HG02678 (cell line): ENCODE results near the gene RAET1G.
"Not testable (repeated sequence)": the region's sequence is repeated elsewhere in the genome, so short reads cannot be mapped to it uniquely, and the experiment has no call there.

Experiments used
- ATAC-seq: cut with Tn5 transposase; IDR thresholded peaks from one replicate; pipeline ENCODE4 v1.9.1; 2021; ENCODE audit warnings: mild to moderate bottlenecking, moderate library complexity; ENCODE audit not compliant: unreplicated experiment

RAET1G gene

GRCh38 chr6:149922642-149923326, at the start of gene RAET1G:
RAET1G (minus strand) TSS chr6:149923121; CDS start chr6:149923010, 111 bp downstream.
- no peak for ATAC-seq

GRCh38 chr6:149969635-149970034, 46.7 kb upstream of the RAET1G start:
- ATAC-seq = no peak

- not testable (repeated sequence) for ATAC-seq
Measured at GRCh38 chr6:149968909-149969308, 46.0 kb upstream of the RAET1G start.

- ATAC-seq = not testable (repeated sequence)
Measured at GRCh38 chr6:149967999-149968398, 45.1 kb upstream of the RAET1G start.

- ATAC-seq = no peak
Measured at GRCh38 chr6:149967591-149967990, 44.7 kb upstream of the RAET1G start.

DNA sequence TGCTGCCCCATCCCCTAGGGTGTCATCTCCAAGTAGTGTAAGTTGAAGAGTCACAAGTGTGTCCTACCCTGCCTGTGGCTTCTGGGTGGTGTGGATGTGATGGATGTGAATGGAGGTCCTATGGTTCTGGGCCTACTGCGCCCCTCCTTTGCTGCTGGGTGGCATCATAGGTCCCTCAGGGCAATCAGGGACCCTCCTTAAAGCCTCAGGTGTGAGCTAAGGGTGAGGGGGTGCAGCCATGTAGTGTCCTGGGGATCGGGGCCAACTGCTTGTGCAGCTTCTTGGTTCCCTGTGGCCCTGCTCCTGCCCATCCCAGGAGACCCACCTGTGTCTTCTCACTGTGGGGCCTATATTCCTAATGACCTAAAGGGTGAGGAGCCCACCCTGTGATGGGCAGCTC, 43.4 kb upstream of the RAET1G start:
- not testable (repeated sequence) for ATAC-seq

DNA sequence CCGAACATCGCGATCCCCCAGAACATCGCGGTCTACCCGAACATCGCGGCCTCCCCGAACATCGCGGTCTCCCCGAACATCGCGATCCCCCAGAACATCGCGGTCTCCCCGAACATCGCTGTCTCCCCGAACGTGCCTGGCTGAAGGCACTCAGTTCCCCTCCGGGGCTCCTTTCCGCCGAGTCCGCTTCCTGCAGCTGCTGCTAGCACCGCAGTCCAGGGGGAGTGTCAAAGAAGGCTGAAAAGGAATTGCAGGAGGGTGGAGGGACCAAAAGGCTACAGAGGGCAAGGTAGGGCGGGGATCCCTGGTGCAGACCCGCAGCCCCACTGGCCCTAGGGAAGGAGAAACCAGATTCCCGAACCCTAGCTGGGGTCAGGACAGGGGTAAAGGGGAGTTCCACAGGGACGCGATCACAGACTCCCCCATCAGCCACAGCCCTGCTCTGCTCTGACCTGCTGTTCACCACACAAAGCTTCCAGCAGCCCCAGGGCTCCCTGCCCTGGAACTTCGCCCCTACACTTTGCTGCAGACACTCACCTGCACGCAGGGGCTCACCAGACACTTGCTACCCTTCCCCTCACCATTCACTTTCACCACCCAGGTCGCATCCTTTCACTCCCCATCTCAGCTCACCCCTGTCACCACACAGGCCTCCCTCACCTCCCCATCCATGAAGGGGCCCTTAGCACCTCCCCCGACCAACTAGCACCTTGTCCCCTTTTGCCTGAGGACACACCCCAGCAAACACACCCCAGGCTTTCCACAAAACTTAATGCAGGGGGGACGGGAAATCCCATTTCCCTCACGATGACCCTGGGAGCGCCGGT, 42.5 kb upstream of the RAET1G start:
- no peak for ATAC-seq

DNA sequence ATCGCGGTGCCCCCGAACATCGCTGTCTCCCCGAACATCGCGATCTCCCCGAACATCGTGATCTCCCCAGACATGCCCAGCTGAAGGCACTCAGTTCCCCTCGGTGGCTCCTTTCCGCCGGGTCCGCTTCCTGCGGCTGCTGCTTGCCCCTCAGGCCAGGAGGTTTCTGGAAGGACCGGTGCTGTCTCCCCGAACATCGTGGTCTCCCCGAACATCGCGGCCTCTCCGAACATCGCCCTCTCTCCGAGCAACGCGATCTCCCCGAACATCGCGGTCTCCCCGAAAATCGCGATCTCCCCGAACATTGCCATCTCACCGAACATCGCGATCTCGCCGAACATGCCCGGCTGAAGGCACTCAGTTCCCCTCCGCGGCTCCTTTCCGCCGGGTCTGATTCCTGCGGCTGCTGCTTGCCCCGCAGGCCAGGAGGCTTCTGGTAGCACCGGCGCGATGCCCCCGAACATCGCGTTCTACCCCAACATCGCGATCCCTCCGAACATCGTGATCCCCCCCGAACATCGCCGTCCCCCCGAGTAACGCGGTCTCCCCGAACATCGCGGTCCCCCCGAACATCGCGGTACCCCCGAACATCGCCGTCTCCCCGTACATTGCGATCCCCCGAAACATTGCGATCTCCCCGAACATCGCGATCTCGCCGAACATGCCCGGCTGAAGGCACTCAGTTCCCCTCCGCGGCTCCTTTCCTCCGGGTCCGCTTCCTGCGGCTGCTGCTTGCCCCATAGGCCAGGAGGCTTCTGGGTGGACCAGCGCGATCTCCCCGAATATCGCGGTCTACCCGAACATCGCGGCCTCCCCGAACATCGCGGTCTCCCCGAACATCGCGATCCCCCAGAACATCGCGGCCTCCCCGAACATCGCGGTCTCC, 41.6 kb upstream of the RAET1G start:
- ATAC-seq = no peak

- peak; percentile 61 for ATAC-seq
Measured at GRCh38 chr6:149963462-149964307, 40.8 kb upstream of the RAET1G start, which contains the start of gene ULBP1. ULBP1 (plus strand) TSS chr6:149963943; CDS start chr6:149964050, 107 bp downstream.

GRCh38 chr6:149963212-149963461, 40.2 kb upstream of the RAET1G start:
- peak; percentile 27 for ATAC-seq

- ATAC-seq = no peak
Measured at GRCh38 chr6:149962461-149963211, 39.7 kb upstream of the RAET1G start.

GRCh38 chr6:149961728-149962425, 39.0 kb upstream of the RAET1G start:
- no peak for ATAC-seq

DNA sequence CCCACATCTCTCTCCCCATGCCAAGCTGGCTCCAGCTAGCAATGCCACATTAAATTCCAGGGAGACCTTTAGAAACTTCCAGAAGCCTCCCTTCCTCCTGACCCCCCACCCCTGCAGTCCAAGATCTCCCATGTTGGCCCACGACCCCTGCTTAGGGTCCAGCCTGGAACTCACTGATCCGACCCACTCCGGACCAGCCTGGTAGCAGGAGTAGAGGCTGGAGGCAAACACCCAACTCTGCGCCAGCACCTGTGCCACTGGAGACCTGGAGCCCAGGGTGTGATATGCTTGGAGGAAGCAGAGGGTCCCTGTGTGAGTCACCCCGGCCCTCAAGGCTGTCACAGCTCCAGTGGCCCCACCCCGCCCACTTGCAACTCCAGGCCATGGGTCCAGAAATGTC, 37.6 kb upstream of the RAET1G start:
- no peak for ATAC-seq

- not testable (repeated sequence) for ATAC-seq
Measured at GRCh38 chr6:149959806-149960205, 36.9 kb upstream of the RAET1G start.

DNA sequence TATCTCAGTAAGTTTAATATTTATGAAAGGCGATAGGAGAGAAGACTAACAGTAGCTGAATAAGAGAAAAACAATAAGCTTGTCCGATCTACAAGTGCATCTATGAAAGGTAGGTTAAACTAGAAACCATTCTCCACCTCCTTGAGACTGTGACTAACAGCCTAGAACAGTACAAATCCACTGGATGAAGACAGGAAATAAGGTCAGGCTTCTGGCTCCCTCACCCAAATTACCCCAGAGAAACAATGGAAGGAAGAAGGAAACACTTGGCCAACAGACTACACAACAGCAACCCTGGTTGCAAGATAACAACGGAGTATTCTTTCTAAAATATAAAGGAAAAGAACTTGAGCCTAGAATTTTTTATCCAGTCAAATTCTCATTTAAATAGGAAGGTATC, 35.2 kb upstream of the RAET1G start:
- ATAC-seq = not testable (repeated sequence)

GRCh38 chr6:149955654-149956317, 32.9 kb upstream of the RAET1G start:
- ATAC-seq = not testable (repeated sequence)

GRCh38 chr6:149954984-149955653, 32.2 kb upstream of the RAET1G start:
- ATAC-seq = not testable (repeated sequence)
